Kidney (tissue), 14 donors: ENCODE data around the gene MBNL1. TPM values are rescaled to one million over a fixed set of nuclear protein-coding genes. Genes with fewer than 3 reads are reported as not detected.

ENCODE experiments used
- DNase-seq, 5 donors: peaks; one replicate each; pipeline ENCODE4 v3.0.0-alpha.2; 2013 to 2020
- FAIRE-seq: peaks from 2 replicates; lab custom pipeline; 2012; peaks lifted over from hg19 to GRCh38; lab: Jason Lieb, UNC
- H3K27ac ChIP-seq, 2 donors: one replicate each; pipeline ENCODE4 v1.7.0; 2013; ENCODE audit warnings: low read depth in 2 of 2, low read length in 2 of 2, inconsistent platforms in 1 of 2
- H3K27me3 ChIP-seq: one replicate; pipeline ENCODE4 v1.7.1; 2013; ENCODE audit warnings: low read length, inconsistent platforms; ENCODE audit not compliant: control insufficient read depth, insufficient read depth
- H3K36me3 ChIP-seq, 3 donors: one replicate each; pipeline versions ENCODE4 v1.7.0 to v1.7.1; 2013; ENCODE audit warnings: low read length in 3 of 3, control low read depth in 1 of 3, inconsistent platforms in 1 of 3; ENCODE audit not compliant: insufficient read depth in 3 of 3, control insufficient read depth in 2 of 3
- H3K4me1 ChIP-seq, 3 donors: one replicate each; pipeline versions ENCODE4 v1.7.0 to v1.7.1; 2013; ENCODE audit warnings: low read length in 3 of 3, inconsistent platforms in 1 of 3, low read depth in 1 of 3; ENCODE audit not compliant: control insufficient read depth in 2 of 3, insufficient read depth in 2 of 3
- H3K4me3 ChIP-seq, 3 donors: one replicate each; pipeline versions ENCODE4 v1.7.0 to v1.8.1; 2013; ENCODE audit warnings: low read length in 3 of 3, control low read depth in 1 of 3, inconsistent platforms in 1 of 3
- H3K9ac ChIP-seq, 3 donors: one replicate each; pipeline versions ENCODE4 v1.7.0 to v1.7.1; 2013; ENCODE audit warnings: low read length in 3 of 3, control low read depth in 1 of 3, inconsistent platforms in 1 of 3
- H3K9me3 ChIP-seq, 3 donors: one replicate each; pipeline versions ENCODE4 v1.7.0 to v1.7.1; 2013; ENCODE audit warnings: low read length in 3 of 3, control low read depth in 1 of 3, inconsistent platforms in 1 of 3; ENCODE audit not compliant: control insufficient read depth in 2 of 3, insufficient read depth in 1 of 3
- CTCF ChIP-seq: IDR thresholded peaks from 3 replicates; pipeline ENCODE4 v1.5.1; 2012; ENCODE audit warnings: mild to moderate bottlenecking, moderate library complexity, borderline replicate concordance; ENCODE audit not compliant: insufficient read depth; ENCODE audit errors: extremely low read depth
- intact Hi-C: fragments of 100-400 bp; cut with DNase I; formaldehyde crosslinking; loops from one replicate; pipeline ENCODE4 v1.11.1; 2022
- polyA plus RNA-seq: library from polyadenylated mRNA; stranded (reverse); fragments of 350-450 nt; fragmentation: Illumina TruSeq; extraction: RNeasy Lipid Tissue Mini Kit (QIAGEN cat#74804); gene quantifications from one replicate; pipeline ENCODE4 v1.2.3, GENCODE V29; 2014; ENCODE audit warnings: low read depth, low replicate concordance; ENCODE audit not compliant: insufficient read depth
- total RNA-seq: library from RNA; stranded (reverse); fragmentation: NEBNext Ultra II Directional; extraction: Animal tissue kit (Norgen Biotek cat#: 25700); gene quantifications from one replicate; pipeline ENCODE4 v1.2.1, GENCODE V29; 2021
- donor health status: control.
- donor health status: control.
- donor health status: control.
- donor health status: control.
- donor health status: control.
- donor health status: DM: yes; HTN: yes; CAD: no.
- donor health status: Normal renal cell carcinoma (clear cell type).

The MBNL1 gene
- total and polyA plus RNA-seq, 2 donors from 2014 or later, result 22.0 to 167 TPM

DNA sequence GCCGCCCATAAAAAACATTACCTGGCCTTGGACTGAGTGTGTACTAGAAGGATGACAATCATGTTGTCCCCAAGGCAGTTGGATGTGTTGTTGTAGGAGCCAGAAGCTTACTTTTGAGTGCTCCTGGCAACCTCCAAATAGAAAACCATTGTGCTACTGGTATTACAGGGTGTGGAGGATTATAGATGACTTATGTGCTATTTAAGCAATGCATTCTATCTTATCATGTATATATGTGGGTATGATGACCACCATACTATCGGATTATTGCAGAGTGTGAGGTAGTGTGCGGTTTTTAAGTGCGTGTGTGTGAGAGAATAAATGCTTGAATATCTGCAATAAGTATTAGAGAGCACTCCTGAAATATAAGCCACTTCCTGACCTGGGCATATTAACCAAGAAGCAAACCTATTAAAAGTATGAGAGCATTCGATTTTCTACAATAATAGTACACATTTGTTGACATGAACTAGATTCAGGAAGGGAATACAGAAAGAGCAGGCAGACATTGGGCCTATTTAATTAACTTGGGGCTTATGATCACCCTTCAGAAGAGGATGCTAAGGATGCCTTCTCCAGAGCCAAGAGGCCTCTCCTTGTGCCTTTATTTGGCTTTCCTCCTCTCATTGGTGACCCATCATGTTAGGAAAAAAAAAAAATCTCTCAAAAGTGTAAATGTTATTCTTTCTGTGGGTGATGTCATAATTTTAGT, 11.7 kb upstream of the MBNL1 start:
- no peak overlapping the region for H3K27ac ChIP-seq
- no peak for DNase-seq
- no peaks in the 10 kb centered on the region for H3K9me3 ChIP-seq
- no peak overlapping the region for H3K9ac ChIP-seq
- H3K4me1 ChIP-seq, result peaks cover 3 to 6% (median 4%) of the 10 kb centered on the region in 3 donors
- no peak for TF ChIP-seq CTCF
- intact Hi-C loops, result no loop called here
- FAIRE-seq, result no peak
- no peaks in the 10 kb centered on the region for H3K36me3 ChIP-seq
- no peak overlapping the region for H3K4me3 ChIP-seq
- no peaks in the 10 kb centered on the region for H3K27me3 ChIP-seq

DNA sequence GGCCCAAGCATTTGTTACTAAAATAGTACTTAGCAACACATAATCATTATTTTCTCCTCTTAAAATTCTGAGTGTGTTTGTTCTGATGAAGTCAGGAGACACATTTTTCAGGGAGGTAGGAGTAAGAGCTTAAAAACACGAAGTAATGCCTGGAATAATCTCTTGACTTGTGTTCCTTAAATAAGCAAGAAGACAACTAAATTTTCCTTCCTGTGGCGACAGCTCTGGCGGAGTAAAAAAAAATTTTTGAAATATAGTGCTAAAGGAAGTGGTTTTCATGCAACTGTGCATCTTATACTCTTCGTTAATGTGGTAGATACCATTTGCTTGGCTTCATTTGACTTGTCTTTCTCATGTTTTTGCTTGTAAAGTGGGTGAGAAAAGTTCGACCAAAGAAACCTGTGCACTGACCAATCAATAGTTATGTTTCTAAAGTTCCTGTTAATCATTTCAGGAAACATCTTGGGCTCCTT, 11.1 kb upstream of the MBNL1 start:
- Histone ChIP-seq H3K9ac (no peak overlapping the region), H3K4me1 (peaks cover 3 to 6% (median 4%) of the 10 kb centered on the region in 3 donors), H3K9me3 (no peaks in the 10 kb centered on the region), H3K27me3 (no peaks in the 10 kb centered on the region), H3K4me3 (no peak overlapping the region), H3K36me3 (no peaks in the 10 kb centered on the region), H3K27ac (no peak overlapping the region)
- FAIRE-seq, result no peak
- intact Hi-C loops, result no loop called here
- TF ChIP-seq CTCF, result no peak
- no peak for DNase-seq

- intact Hi-C loops, result no loop called here
- DNase-seq, result peak in 4 of 5 donors; percentile 29 to 79 (median 65)
- no peak for TF ChIP-seq CTCF
- FAIRE-seq, result no peak
- no peak overlapping the region for H3K9ac ChIP-seq
- peak overlapping the region in 1 of 3 donors; percentile 30 for H3K4me3 ChIP-seq
- H3K36me3 ChIP-seq, result no peaks in the 10 kb centered on the region
- no peak overlapping the region for H3K27ac ChIP-seq
- H3K4me1 ChIP-seq, result peaks cover 3 to 6% (median 4%) of the 10 kb centered on the region in 3 donors
- no peaks in the 10 kb centered on the region for H3K9me3 ChIP-seq
- H3K27me3 ChIP-seq, result no peaks in the 10 kb centered on the region
These were observed 10.0 kb upstream of the MBNL1 start for GRCh38 chr3:152258448-152259393.
